ENCODE measurements around the gene NPHP4.

DNA sequence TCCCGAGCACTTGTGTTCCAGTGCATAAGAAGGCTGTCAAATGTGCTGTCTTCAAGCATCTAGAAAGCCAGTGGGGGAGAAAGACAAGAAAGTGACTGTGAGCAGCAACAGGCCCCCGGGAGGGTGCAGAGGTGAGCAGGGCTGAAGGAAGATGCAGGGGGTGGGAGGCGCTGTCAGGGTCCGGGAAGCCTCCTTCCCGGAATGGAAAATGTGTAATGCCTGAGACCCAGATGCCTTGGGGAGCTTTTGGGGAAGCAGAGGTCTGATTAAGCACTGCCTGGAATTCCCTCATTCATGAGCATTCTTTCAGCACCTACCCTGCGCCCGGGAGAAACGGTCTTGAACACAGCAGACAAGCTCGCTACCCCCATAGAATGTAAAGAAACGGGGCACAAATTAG lies 1.3 kb downstream of the NPHP4 start:
- TF ChIP-seq SIN3A (IDR thresholded peaks at IDR 0.05; ENCODE audit: borderline replicate concordance in 2 of 2, control insufficient read depth in 1 of 2, low read depth in 2 of 2, low read length in 2 of 2) (no peak), RCOR1 (IDR thresholded peaks at IDR 0.05; ENCODE audit: borderline replicate concordance in 1 of 2, low read depth in 2 of 2, low read length in 2 of 2) (no peak)
- TF ChIP-seq, protein P1, sequence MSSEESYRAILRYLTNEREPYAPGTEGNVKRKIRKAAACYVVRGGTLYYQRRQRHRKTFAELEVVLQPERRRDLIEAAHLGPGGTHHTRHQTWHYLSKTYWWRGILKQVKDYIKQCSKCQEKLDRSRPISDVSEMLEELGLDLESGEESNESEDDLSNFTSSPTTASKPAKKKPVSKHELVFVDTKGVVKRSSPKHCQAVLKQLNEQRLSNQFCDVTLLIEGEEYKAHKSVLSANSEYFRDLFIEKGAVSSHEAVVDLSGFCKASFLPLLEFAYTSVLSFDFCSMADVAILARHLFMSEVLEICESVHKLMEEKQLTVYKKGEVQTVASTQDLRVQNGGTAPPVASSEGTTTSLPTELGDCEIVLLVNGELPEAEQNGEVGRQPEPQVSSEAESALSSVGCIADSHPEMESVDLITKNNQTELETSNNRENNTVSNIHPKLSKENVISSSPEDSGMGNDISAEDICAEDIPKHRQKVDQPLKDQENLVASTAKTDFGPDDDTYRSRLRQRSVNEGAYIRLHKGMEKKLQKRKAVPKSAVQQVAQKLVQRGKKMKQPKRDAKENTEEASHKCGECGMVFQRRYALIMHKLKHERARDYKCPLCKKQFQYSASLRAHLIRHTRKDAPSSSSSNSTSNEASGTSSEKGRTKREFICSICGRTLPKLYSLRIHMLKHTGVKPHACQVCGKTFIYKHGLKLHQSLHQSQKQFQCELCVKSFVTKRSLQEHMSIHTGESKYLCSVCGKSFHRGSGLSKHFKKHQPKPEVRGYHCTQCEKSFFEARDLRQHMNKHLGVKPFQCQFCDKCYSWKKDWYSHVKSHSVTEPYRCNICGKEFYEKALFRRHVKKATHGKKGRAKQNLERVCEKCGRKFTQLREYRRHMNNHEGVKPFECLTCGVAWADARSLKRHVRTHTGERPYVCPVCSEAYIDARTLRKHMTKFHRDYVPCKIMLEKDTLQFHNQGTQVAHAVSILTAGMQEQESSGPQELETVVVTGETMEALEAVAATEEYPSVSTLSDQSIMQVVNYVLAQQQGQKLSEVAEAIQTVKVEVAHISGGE (CRISPR knock-in tag; IDR thresholded peaks at IDR 0.05), result no peak
